AG09319 (cell line): ENCODE data around the gene TAPT1.

Source experiments
- DNase-seq: peaks from one replicate; pipeline ENCODE4 v3.0.0-alpha.2; 2010; ENCODE audit warnings: low read depth; ENCODE audit errors: extremely low read depth
- CTCF ChIP-seq: IDR thresholded peaks from 2 replicates; pipeline ENCODE4 v1.5.1; 2011; ENCODE audit warnings: low read depth, mild to moderate bottlenecking, inconsistent platforms, low read length, moderate library complexity

The TAPT1 gene

GRCh38 chr4:16129336-16129735 lies 96.9 kb downstream of the TAPT1 start:
- no peak for TF ChIP-seq CTCF
- no peak for DNase-seq

GRCh38 chr4:16126714-16127113 lies 99.6 kb downstream of the TAPT1 start:
- no peak for DNase-seq
- TF ChIP-seq CTCF: no peak

- TF ChIP-seq CTCF: no peak
- DNase-seq: no peak
These were observed 100.5 kb downstream of the TAPT1 start for GRCh38 chr4:16125571-16126445.

- TF ChIP-seq CTCF: no peak
- no peak for DNase-seq
These were observed 102.0 kb downstream of the TAPT1 start for GRCh38 chr4:16124232-16124631.

DNA sequence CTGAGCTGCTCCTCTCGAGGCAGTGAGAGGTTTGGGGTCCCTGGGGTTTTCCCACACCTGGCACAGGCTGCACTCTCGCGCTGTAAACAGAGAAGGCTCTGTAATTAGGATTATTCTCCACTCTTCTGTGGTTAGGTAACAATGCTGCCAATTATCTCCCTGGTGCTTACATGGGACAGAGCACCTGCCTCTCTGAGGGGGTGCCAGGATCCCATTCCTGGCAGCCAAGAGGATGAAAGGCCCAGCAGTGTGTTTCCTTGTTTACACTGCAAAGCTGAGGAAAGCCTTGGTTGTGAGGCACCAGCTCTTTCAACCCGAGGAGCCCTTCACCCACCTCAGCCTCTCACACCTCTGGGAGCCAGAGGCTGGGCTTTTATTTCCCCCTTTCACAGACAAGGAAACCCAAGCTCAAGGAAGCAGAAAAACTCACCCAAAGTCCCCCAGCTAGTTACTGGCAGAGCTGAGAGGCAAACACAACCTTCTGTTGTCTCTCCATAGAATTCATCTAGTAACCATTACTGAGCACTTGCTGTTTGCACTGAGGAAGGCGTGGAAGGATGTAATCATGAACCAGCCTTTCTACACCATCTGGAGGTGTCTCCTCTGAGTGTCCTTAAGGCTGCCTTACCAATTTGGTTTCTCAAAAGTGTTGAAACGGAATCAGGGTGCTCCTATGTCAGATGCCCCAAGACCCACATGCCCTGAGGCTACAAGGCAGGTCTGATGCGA lies 102.8 kb downstream of the TAPT1 start:
- DNase-seq: no peak
- no peak for TF ChIP-seq CTCF

GRCh38 chr4:16122784-16123183 lies 103.5 kb downstream of the TAPT1 start:
- no peak for DNase-seq
- TF ChIP-seq CTCF: no peak

DNA sequence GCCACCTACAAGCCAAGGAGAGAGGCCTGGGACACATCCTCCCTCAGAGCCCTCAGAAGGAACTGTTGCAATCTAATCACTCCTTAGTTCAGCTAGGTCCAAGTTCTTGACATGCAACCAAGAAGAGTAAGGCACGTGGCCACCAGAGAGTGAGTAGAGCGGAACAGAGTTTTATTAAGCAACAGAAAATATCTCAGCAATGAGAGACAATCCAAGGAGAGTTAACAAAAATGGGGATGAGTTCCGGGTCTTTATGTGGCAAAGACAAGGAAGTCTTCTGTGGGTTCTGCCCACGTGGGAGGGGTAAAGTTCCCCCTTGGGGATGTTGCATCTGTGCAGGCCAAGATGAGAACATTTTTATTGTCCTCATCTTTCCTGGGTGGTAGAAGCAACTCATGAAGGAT lies 104.0 kb downstream of the TAPT1 start:
- DNase-seq: no peak
- TF ChIP-seq CTCF: no peak
